GM12878 (cell line): ENCODE measurements around the gene TTC16. TPM values are rescaled to one million over a fixed set of nuclear protein-coding genes. Genes with fewer than 3 reads are reported as not detected.

ENCODE experiments used
- ATAC-seq: fragments of 200-7000 bp; cut with Tn5 transposase; 3 replicates; pipeline ENCODE4 v1.9.1; 2020; ENCODE audit warnings: mild to moderate bottlenecking, moderate library complexity
- BruUV-seq: library from RNA; stranded (reverse); fragments of 400-500 nt; replicated peaks from 2 replicates; lab custom pipeline; 2021; lab: Mats Ljungman, UMichigan
- CTCF ChIA-PET: fragments of 300-600 bp; sonication (Branson Sonifier 250); formaldehyde crosslinking; extraction: SDS; loops from one replicate; lab custom pipeline; 2021; ENCODE audit warnings: inconsistent platforms; lab: Yijun Ruan, JAX
- POLR2A ChIA-PET: fragments of 350-600 bp; formaldehyde crosslinking; extraction: SDS; loops from one replicate; lab custom pipeline; 2021; ENCODE audit warnings: inconsistent platforms; lab: Charles Lee
- RAD21 ChIA-PET: fragments of 300-600 bp; sonication (Branson Sonifier 250); formaldehyde crosslinking; loops from one replicate; lab custom pipeline; 2023; ENCODE audit warnings: antibody characterized with exemption; ENCODE audit not compliant: unreplicated experiment; lab: Charles Lee
- SMC1A ChIA-PET: fragments of 300-600 bp; sonication (Branson Sonifier 250); formaldehyde crosslinking; loops from one replicate; lab custom pipeline; 2023; ENCODE audit not compliant: unreplicated experiment, uncharacterized antibody; lab: Charles Lee
- DNase-seq: peaks from one replicate; pipeline ENCODE4 v3.0.0-alpha.2; 2011; ENCODE audit warnings: low read depth, low spot score
- FAIRE-seq: peaks from 3 replicates; lab custom pipeline; 2011; peaks lifted over from hg19 to GRCh38; lab: Jason Lieb, UNC
- H2AFZ ChIP-seq: 2 replicates; pipeline ENCODE4 v1.6.0; 2011; ENCODE audit warnings: low read depth, low read length, control low read depth; ENCODE audit not compliant: control insufficient read depth
- H3K27ac ChIP-seq: 2 replicates; pipeline ENCODE4 v1.5.1; 2011; ENCODE audit warnings: control low read depth; ENCODE audit not compliant: control insufficient read depth, insufficient read depth
- H3K27me3 ChIP-seq, 2 experiments: replicated peaks in 1 of 2; 2 replicates each; pipeline versions ENCODE4 v1.6.0 to v1.6.1; 2011; ENCODE audit warnings: low read length in 1 of 2; ENCODE audit not compliant: control insufficient read depth in 2 of 2, insufficient read depth in 2 of 2
- H3K36me3 ChIP-seq, 2 experiments: 2 replicates each; pipeline ENCODE4 v1.5.1; 2011; ENCODE audit warnings: low read length in 1 of 2; ENCODE audit not compliant: control insufficient read depth in 2 of 2, insufficient read depth in 2 of 2
- H3K4me1 ChIP-seq: 2 replicates; pipeline ENCODE4 v1.6.1; 2011; ENCODE audit warnings: mild to moderate bottlenecking, low read length, moderate library complexity, mixed read lengths; ENCODE audit not compliant: control insufficient read depth, insufficient read depth
- H3K4me2 ChIP-seq: 2 replicates; pipeline ENCODE4 v1.6.0; 2011; ENCODE audit warnings: control low read depth; ENCODE audit not compliant: control insufficient read depth, insufficient read depth
- H3K4me3 ChIP-seq: fragments of 200-600 bp; sonication (generic); 2 replicates; pipeline ENCODE4 v1.5.1; 2016
- H3K79me2 ChIP-seq: 2 replicates; pipeline ENCODE4 v1.6.0; 2011; ENCODE audit warnings: low read length; ENCODE audit not compliant: control insufficient read depth, insufficient read depth
- H3K9ac ChIP-seq: 2 replicates; pipeline ENCODE4 v1.8.0; 2011; ENCODE audit warnings: low read length, control low read depth, mixed read lengths; ENCODE audit not compliant: control insufficient read depth, insufficient read depth
- H3K9me3 ChIP-seq: replicated peaks from 3 replicates; pipeline ENCODE4 v1.5.1; 2011; ENCODE audit warnings: mild to moderate bottlenecking, low read length; ENCODE audit not compliant: control insufficient read depth, insufficient read depth
- H4K20me1 ChIP-seq: 2 replicates; pipeline ENCODE4 v1.6.0; 2011; ENCODE audit not compliant: control insufficient read depth, insufficient read depth
- BMI1 ChIP-seq: fragments of 450-650 bp; IDR thresholded peaks from 2 replicates; pipeline ENCODE4 v1.6.1; 2016; ENCODE audit warnings: mild to moderate bottlenecking, moderate library complexity, borderline replicate concordance
- EP300 ChIP-seq, 2 experiments: fragments of 150-350 bp in 1 of 2; IDR thresholded peaks; 2 replicates each; pipeline ENCODE4 v1.6.1; 2011 to 2012; ENCODE audit warnings: low read depth in 2 of 2, low read length in 2 of 2, borderline replicate concordance in 1 of 2, improper control_type of control experiment in 1 of 2, inconsistent platforms in 1 of 2; ENCODE audit not compliant: control insufficient read depth in 1 of 2
- FOXK2 ChIP-seq: fragments of 450-650 bp; IDR thresholded peaks from 2 replicates; pipeline ENCODE4 v1.6.1; 2017; ENCODE audit warnings: mild to moderate bottlenecking, moderate library complexity
- IRF4 ChIP-seq: IDR thresholded peaks from 2 replicates; pipeline ENCODE4 v1.6.1; 2011; ENCODE audit warnings: low read depth, low read length
- JUND ChIP-seq: IDR thresholded peaks from 2 replicates; pipeline ENCODE4 v1.6.1; 2012; ENCODE audit warnings: low read depth, mild to moderate bottlenecking, low read length, improper control_type of control experiment, moderate library complexity
- MEF2A ChIP-seq: IDR thresholded peaks from 2 replicates; pipeline ENCODE4 v1.6.1; 2011; ENCODE audit warnings: low read depth, mild to moderate bottlenecking, low read length, moderate library complexity; ENCODE audit not compliant: insufficient read depth
- RUNX3 ChIP-seq: IDR thresholded peaks from 2 replicates; pipeline ENCODE4 v1.6.1; 2012; ENCODE audit warnings: low read length, inconsistent platforms
- SIN3A ChIP-seq: IDR thresholded peaks from 2 replicates; pipeline ENCODE4 v1.6.1; 2012; ENCODE audit warnings: low read depth, low read length, improper control_type of control experiment
- SREBF2 ChIP-seq: IDR thresholded peaks from 2 replicates; pipeline ENCODE4 v1.6.1; 2012; ENCODE audit warnings: mild to moderate bottlenecking, low read length
- STAT1 ChIP-seq: fragments of 450-650 bp; conservative IDR thresholded peaks from 2 replicates; pipeline ENCODE4 v1.6.1; 2014; ENCODE audit warnings: antibody characterized with exemption, mild to moderate bottlenecking
- WRNIP1 ChIP-seq: IDR thresholded peaks from 2 replicates; pipeline ENCODE4 v1.6.1; 2011; ENCODE audit warnings: low read depth, low read length, improper control_type of control experiment, borderline replicate concordance
- WGBS: methylation state at CpG from one replicate; pipeline ENCODE4 v1.1.6; 2016; ENCODE audit warnings: low lambda C conversion rate; ENCODE audit not compliant: insufficient replicate concordance, insufficient coverage; ENCODE audit errors: missing lambda C conversion rate; 5-methylcytosine and 5-hydroxymethylcytosine counted together
- in situ Hi-C: fragments of 300-500 bp; cut with MboI; formaldehyde crosslinking; loops from 9 replicates; pipeline ENCODE4 v1.14.3; 2018; ENCODE audit warnings: mixed read lengths
- intact Hi-C: fragments of 100-400 bp; cut with micrococcal nuclease; formaldehyde crosslinking; loops from one replicate; pipeline ENCODE4 v1.14.2; 2022; ENCODE audit not compliant: unreplicated experiment
- polyA plus RNA-seq, 11 experiments: library from polyadenylated mRNA; depleted of rRNA in 4 of 11; unstranded in 6 of 11; stranded (reverse) in 5 of 11; fragments of >200 nt; fragmentation: Nextera tagmentation in 4 of 11; fragmentation: Illumina TruSeq in 1 of 11; extraction: Ambion mirVana in 4 of 11; extraction: Trizol in 1 of 11; gene quantifications; 1 replicate in 1 of 11; 2 replicates in 10 of 11; pipeline versions ENCODE4 v1.2.1 to v1.2.3, GENCODE V29; 2011 to 2016; ENCODE audit warnings: inconsistent platforms in 2 of 11, missing spikeins in 2 of 11, low read depth in 1 of 11
- total RNA-seq, 4 experiments: library from RNA; depleted of rRNA in 3 of 4; stranded (reverse); fragments of >200 nt in 3 of 4; fragmentation: Illumina TruSeq in 1 of 4; extraction: Trizol in 1 of 4; gene quantifications; 2 replicates each; pipeline versions ENCODE4 v1.2.1 to v1.2.3, GENCODE V29; 2013 to 2021
- TF ChIP-seq, protein P1 (sequence below): fragments of 450-650 bp; formaldehyde crosslinking; IDR thresholded peaks from 2 replicates; pipeline ENCODE4 v1.4.0; 2020; ENCODE audit warnings: mild to moderate bottlenecking, moderate library complexity
- TF ChIP-seq, protein P2 (sequence below): fragments of 450-650 bp; formaldehyde crosslinking; IDR thresholded peaks from 2 replicates; pipeline ENCODE4 v1.5.0; 2022; ENCODE audit warnings: mild to moderate bottlenecking, missing genetic modification characterization

TTC16 gene
- total and polyA plus RNA-seq, 10 of the 15 experiments (the other 5 are each of a cell fraction or from before 2014, with no cell fraction given): 0.03 TPM; not detected in 9

DNA sequence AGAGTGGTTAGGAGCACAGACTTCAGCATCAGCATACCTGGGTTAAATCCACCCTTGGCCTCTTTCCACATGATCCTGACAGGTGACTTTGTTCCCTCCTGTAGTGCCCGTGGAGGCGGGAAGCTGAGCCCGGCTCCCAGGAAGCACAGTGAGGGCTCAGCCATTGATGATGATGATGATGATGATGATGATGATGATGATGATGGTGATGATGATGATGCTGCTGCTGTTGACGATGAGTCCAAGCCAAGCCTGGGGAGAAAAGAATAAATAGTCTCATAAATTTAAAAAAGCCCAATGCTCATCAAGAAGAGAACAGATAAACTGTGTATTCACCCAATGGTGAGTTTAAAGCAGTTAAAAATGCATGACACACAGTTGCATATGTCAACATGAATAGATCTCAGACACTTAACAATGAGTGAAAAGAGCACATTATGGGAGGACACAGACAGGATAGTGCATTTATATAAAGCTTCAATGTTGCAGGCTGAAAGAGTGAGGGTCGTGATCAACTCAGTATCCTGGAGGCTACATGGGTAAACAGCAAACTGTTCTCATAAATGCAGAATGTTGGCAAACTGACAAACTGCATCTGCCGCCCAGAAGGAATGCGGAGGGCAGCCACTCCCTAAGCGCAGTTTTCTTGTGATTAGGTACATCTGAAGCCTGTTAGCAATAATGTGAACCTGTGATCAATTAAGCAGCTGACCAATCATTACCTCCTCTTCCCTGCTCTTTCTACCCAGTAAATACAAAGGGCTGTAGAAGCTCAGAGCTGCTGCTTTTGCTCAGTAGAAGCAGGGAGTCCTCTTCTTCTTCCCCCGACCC is 20.8 kb upstream of the TTC16 start:
- Histone ChIP-seq H2AFZ (no peak overlapping the region), H3K79me2 (no peaks in the 10 kb centered on the region), H3K36me3 (no peaks in the 10 kb centered on the region), H3K4me1 (peaks cover 4% of the 10 kb centered on the region; the same call in 1 of the 2 replicates), H3K9ac (no peak overlapping the region), H3K27ac (no peak overlapping the region), H3K27me3 (no peaks in the 10 kb centered on the region), H3K9me3 (no peaks in the 10 kb centered on the region), H3K4me2 (no peak overlapping the region), H3K4me3 (no peak overlapping the region), H4K20me1 (no peaks in the 10 kb centered on the region)
- intact Hi-C loops: no loop called here
- ChIA-PET SMC1A (no interaction called here), RAD21 (no interaction called here), POLR2A (no interaction called here), CTCF (interaction anchor here (0.7 kb wide), 1 partner anchor 40 kb away, joined by 3 read pairs; the partner anchor contains the start of gene TOR2A)
- no TSS peak for BruUV-seq
- FAIRE-seq (no peak), DNase-seq (no peak), ATAC-seq (no peak)
- 68% methylated on average over 9 of the region's 9 CpGs for WGBS
- in situ Hi-C loops: no loop called here
- TF ChIP-seq, protein P1, sequence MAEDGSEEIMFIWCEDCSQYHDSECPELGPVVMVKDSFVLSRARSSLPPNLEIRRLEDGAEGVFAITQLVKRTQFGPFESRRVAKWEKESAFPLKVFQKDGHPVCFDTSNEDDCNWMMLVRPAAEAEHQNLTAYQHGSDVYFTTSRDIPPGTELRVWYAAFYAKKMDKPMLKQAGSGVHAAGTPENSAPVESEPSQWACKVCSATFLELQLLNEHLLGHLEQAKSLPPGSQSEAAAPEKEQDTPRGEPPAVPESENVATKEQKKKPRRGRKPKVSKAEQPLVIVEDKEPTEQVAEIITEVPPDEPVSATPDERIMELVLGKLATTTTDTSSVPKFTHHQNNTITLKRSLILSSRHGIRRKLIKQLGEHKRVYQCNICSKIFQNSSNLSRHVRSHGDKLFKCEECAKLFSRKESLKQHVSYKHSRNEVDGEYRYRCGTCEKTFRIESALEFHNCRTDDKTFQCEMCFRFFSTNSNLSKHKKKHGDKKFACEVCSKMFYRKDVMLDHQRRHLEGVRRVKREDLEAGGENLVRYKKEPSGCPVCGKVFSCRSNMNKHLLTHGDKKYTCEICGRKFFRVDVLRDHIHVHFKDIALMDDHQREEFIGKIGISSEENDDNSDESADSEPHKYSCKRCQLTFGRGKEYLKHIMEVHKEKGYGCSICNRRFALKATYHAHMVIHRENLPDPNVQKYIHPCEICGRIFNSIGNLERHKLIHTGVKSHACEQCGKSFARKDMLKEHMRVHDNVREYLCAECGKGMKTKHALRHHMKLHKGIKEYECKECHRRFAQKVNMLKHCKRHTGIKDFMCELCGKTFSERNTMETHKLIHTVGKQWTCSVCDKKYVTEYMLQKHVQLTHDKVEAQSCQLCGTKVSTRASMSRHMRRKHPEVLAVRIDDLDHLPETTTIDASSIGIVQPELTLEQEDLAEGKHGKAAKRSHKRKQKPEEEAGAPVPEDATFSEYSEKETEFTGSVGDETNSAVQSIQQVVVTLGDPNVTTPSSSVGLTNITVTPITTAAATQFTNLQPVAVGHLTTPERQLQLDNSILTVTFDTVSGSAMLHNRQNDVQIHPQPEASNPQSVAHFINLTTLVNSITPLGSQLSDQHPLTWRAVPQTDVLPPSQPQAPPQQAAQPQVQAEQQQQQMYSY: no peak
- TF ChIP-seq RUNX3 (no peak), SREBF2 (no peak), BMI1 (no peak), JUND (no peak), MEF2A (no peak), IRF4 (no peak), EP300 (IDR thresholded peaks at IDR 0.05; ENCODE audit: borderline replicate concordance in 1 of 2, control insufficient read depth in 1 of 2, low read depth in 2 of 2, low read length in 2 of 2) (no peak), SIN3A (no peak), WRNIP1 (no peak), STAT1 (no peak), FOXK2 (no peak)
- TF ChIP-seq, protein P2, sequence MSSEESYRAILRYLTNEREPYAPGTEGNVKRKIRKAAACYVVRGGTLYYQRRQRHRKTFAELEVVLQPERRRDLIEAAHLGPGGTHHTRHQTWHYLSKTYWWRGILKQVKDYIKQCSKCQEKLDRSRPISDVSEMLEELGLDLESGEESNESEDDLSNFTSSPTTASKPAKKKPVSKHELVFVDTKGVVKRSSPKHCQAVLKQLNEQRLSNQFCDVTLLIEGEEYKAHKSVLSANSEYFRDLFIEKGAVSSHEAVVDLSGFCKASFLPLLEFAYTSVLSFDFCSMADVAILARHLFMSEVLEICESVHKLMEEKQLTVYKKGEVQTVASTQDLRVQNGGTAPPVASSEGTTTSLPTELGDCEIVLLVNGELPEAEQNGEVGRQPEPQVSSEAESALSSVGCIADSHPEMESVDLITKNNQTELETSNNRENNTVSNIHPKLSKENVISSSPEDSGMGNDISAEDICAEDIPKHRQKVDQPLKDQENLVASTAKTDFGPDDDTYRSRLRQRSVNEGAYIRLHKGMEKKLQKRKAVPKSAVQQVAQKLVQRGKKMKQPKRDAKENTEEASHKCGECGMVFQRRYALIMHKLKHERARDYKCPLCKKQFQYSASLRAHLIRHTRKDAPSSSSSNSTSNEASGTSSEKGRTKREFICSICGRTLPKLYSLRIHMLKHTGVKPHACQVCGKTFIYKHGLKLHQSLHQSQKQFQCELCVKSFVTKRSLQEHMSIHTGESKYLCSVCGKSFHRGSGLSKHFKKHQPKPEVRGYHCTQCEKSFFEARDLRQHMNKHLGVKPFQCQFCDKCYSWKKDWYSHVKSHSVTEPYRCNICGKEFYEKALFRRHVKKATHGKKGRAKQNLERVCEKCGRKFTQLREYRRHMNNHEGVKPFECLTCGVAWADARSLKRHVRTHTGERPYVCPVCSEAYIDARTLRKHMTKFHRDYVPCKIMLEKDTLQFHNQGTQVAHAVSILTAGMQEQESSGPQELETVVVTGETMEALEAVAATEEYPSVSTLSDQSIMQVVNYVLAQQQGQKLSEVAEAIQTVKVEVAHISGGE (CRISPR knock-in tag): no peak
